Measurements from ENCODE around the gene ZDHHC18.
"Not testable (repeated sequence)": the region's sequence is repeated elsewhere in the genome, so short reads cannot be mapped to it uniquely, and the experiment has no call there.

Gene ZDHHC18

GRCh38 chr1:26791148-26791547 is 35.3 kb upstream of the ZDHHC18 start:
- H3K9me3 ChIP-seq (ENCODE audit: control insufficient read depth in 2 of 2, low read length in 2 of 2) = no peaks in the 10 kb centered on the region
- H3K4me3 ChIP-seq (ENCODE audit: low read length in 2 of 2) = no peak overlapping the region
- peaks cover 10 to 20% of the 10 kb centered on the region in 2 donors for H3K36me3 ChIP-seq (ENCODE audit: control insufficient read depth in 2 of 2, insufficient read depth in 2 of 2, low read length in 2 of 2)
- no peak overlapping the region for H3K27ac ChIP-seq (ENCODE audit: low read depth in 2 of 2, low read length in 2 of 2)
- H3K4me1 ChIP-seq (ENCODE audit: control insufficient read depth in 2 of 2, insufficient read depth in 2 of 2, low read length in 2 of 2) = peaks cover 18 to 23% of the 10 kb centered on the region in 2 donors
- no peak overlapping the region for H3K9ac ChIP-seq (ENCODE audit: low read depth in 1 of 2, low read length in 2 of 2)
- H3K27me3 ChIP-seq (ENCODE audit: control insufficient read depth in 2 of 2, insufficient read depth in 2 of 2, low read length in 2 of 2) = no peaks in the 10 kb centered on the region

GRCh38 chr1:26791626-26792025 is 34.9 kb upstream of the ZDHHC18 start:
- no peak overlapping the region for H3K9ac ChIP-seq (ENCODE audit: low read depth in 1 of 2, low read length in 2 of 2)

GRCh38 chr1:26792924-26793323 is 33.6 kb upstream of the ZDHHC18 start:
- no peak overlapping the region for H3K9ac ChIP-seq (ENCODE audit: low read depth in 1 of 2, low read length in 2 of 2)
- H3K4me1 ChIP-seq (ENCODE audit: control insufficient read depth in 2 of 2, insufficient read depth in 2 of 2, low read length in 2 of 2) = peaks cover 5 to 13% of the 10 kb centered on the region in 2 donors
- no peak overlapping the region for H3K27ac ChIP-seq (ENCODE audit: low read depth in 2 of 2, low read length in 2 of 2)
- no peak overlapping the region for H3K4me3 ChIP-seq (ENCODE audit: low read length in 2 of 2)
- peaks cover 10 to 26% of the 10 kb centered on the region in 2 donors for H3K36me3 ChIP-seq (ENCODE audit: control insufficient read depth in 2 of 2, insufficient read depth in 2 of 2, low read length in 2 of 2)
- no peaks in the 10 kb centered on the region for H3K27me3 ChIP-seq (ENCODE audit: control insufficient read depth in 2 of 2, insufficient read depth in 2 of 2, low read length in 2 of 2)
- H3K9me3 ChIP-seq (ENCODE audit: control insufficient read depth in 2 of 2, low read length in 2 of 2) = no peaks in the 10 kb centered on the region

More at GRCh38 chr1:26791626-26792025, 34.9 kb upstream of the ZDHHC18 start:
- no peak overlapping the region for H3K27ac ChIP-seq (ENCODE audit: low read depth in 2 of 2, low read length in 2 of 2)
- H3K4me1 ChIP-seq (ENCODE audit: control insufficient read depth in 2 of 2, insufficient read depth in 2 of 2, low read length in 2 of 2) = peaks cover 14 to 18% of the 10 kb centered on the region in 2 donors
- H3K4me3 ChIP-seq (ENCODE audit: low read length in 2 of 2) = no peak overlapping the region
- peaks cover 10 to 20% of the 10 kb centered on the region in 2 donors for H3K36me3 ChIP-seq (ENCODE audit: control insufficient read depth in 2 of 2, insufficient read depth in 2 of 2, low read length in 2 of 2)
- H3K27me3 ChIP-seq (ENCODE audit: control insufficient read depth in 2 of 2, insufficient read depth in 2 of 2, low read length in 2 of 2) = no peaks in the 10 kb centered on the region
- H3K9me3 ChIP-seq (ENCODE audit: control insufficient read depth in 2 of 2, low read length in 2 of 2) = no peaks in the 10 kb centered on the region

- Histone ChIP-seq H3K9ac (ENCODE audit: low read depth in 1 of 2, low read length in 2 of 2) (no peak overlapping the region), H3K36me3 (ENCODE audit: control insufficient read depth in 2 of 2, insufficient read depth in 2 of 2, low read length in 2 of 2) (peaks cover 10 to 27% of the 10 kb centered on the region in 2 donors)
Measured at GRCh38 chr1:26794391-26794790, 32.1 kb upstream of the ZDHHC18 start.

GRCh38 chr1:26797627-26798026 is 28.9 kb upstream of the ZDHHC18 start:
- no peak overlapping the region for H3K27ac ChIP-seq (ENCODE audit: low read depth in 2 of 2, low read length in 2 of 2)
- H3K9ac ChIP-seq (ENCODE audit: low read depth in 1 of 2, low read length in 2 of 2) = no peak overlapping the region
- no peak overlapping the region for H3K4me3 ChIP-seq (ENCODE audit: low read length in 2 of 2)
- H3K27me3 ChIP-seq (ENCODE audit: control insufficient read depth in 2 of 2, insufficient read depth in 2 of 2, low read length in 2 of 2) = no peaks in the 10 kb centered on the region
- H3K4me1 ChIP-seq (ENCODE audit: control insufficient read depth in 2 of 2, insufficient read depth in 2 of 2, low read length in 2 of 2) = peaks cover 10 to 11% of the 10 kb centered on the region in 2 donors
- peaks cover 10 to 22% of the 10 kb centered on the region in 2 donors for H3K36me3 ChIP-seq (ENCODE audit: control insufficient read depth in 2 of 2, insufficient read depth in 2 of 2, low read length in 2 of 2)
- H3K9me3 ChIP-seq (ENCODE audit: control insufficient read depth in 2 of 2, low read length in 2 of 2) = no peaks in the 10 kb centered on the region

More at GRCh38 chr1:26794391-26794790, 32.1 kb upstream of the ZDHHC18 start:
- no peaks in the 10 kb centered on the region for H3K27me3 ChIP-seq (ENCODE audit: control insufficient read depth in 2 of 2, insufficient read depth in 2 of 2, low read length in 2 of 2)
- H3K9me3 ChIP-seq (ENCODE audit: control insufficient read depth in 2 of 2, low read length in 2 of 2) = no peaks in the 10 kb centered on the region
- H3K4me3 ChIP-seq (ENCODE audit: low read length in 2 of 2) = no peak overlapping the region
- H3K27ac ChIP-seq (ENCODE audit: low read depth in 2 of 2, low read length in 2 of 2) = no peak overlapping the region
- H3K4me1 ChIP-seq (ENCODE audit: control insufficient read depth in 2 of 2, insufficient read depth in 2 of 2, low read length in 2 of 2) = peaks cover 1 to 3% of the 10 kb centered on the region in 2 donors

- Histone ChIP-seq H3K9me3 (ENCODE audit: control insufficient read depth in 2 of 2, low read length in 2 of 2) (no peaks in the 10 kb centered on the region), H3K4me3 (ENCODE audit: low read length in 2 of 2) (peak overlapping the region in 1 of 2 donors; percentile 23), H3K9ac (ENCODE audit: low read depth in 1 of 2, low read length in 2 of 2) (no peak overlapping the region), H3K27me3 (ENCODE audit: control insufficient read depth in 2 of 2, insufficient read depth in 2 of 2, low read length in 2 of 2) (no peaks in the 10 kb centered on the region), H3K4me1 (ENCODE audit: control insufficient read depth in 2 of 2, insufficient read depth in 2 of 2, low read length in 2 of 2) (peaks cover 10 to 11% of the 10 kb centered on the region in 2 donors), H3K27ac (ENCODE audit: low read depth in 2 of 2, low read length in 2 of 2) (peak overlapping the region; percentile 55 to 57), H3K36me3 (ENCODE audit: control insufficient read depth in 2 of 2, insufficient read depth in 2 of 2, low read length in 2 of 2) (peaks cover 4 to 13% of the 10 kb centered on the region in 2 donors)
Measured at GRCh38 chr1:26799479-26800142, 26.9 kb upstream of the ZDHHC18 start.

- not testable (repeated sequence) for H3K27ac ChIP-seq (ENCODE audit: low read depth in 2 of 2, low read length in 2 of 2); H3K4me3 ChIP-seq (ENCODE audit: low read length in 2 of 2); H3K9ac ChIP-seq (ENCODE audit: low read depth in 1 of 2, low read length in 2 of 2); H3K9me3 ChIP-seq (ENCODE audit: control insufficient read depth in 2 of 2, low read length in 2 of 2); H3K27me3 ChIP-seq (ENCODE audit: control insufficient read depth in 2 of 2, insufficient read depth in 2 of 2, low read length in 2 of 2); H3K36me3 ChIP-seq (ENCODE audit: control insufficient read depth in 2 of 2, insufficient read depth in 2 of 2, low read length in 2 of 2)
- peaks cover 10 to 14% of the 10 kb centered on the region in 2 donors for H3K4me1 ChIP-seq (ENCODE audit: control insufficient read depth in 2 of 2, insufficient read depth in 2 of 2, low read length in 2 of 2)
Measured at GRCh38 chr1:26803932-26804331, 22.6 kb upstream of the ZDHHC18 start.

GRCh38 chr1:26810105-26810504 is 16.4 kb upstream of the ZDHHC18 start:
- not testable (repeated sequence) for H3K9me3 ChIP-seq (ENCODE audit: control insufficient read depth in 2 of 2, low read length in 2 of 2); H3K27me3 ChIP-seq (ENCODE audit: control insufficient read depth in 2 of 2, insufficient read depth in 2 of 2, low read length in 2 of 2); H3K9ac ChIP-seq (ENCODE audit: low read depth in 1 of 2, low read length in 2 of 2); H3K4me1 ChIP-seq (ENCODE audit: control insufficient read depth in 2 of 2, insufficient read depth in 2 of 2, low read length in 2 of 2); H3K27ac ChIP-seq (ENCODE audit: low read depth in 2 of 2, low read length in 2 of 2); H3K4me3 ChIP-seq (ENCODE audit: low read length in 2 of 2); H3K36me3 ChIP-seq (ENCODE audit: control insufficient read depth in 2 of 2, insufficient read depth in 2 of 2, low read length in 2 of 2)

GRCh38 chr1:26811057-26811456 is 15.4 kb upstream of the ZDHHC18 start:
- Histone ChIP-seq H3K27ac (ENCODE audit: low read depth in 2 of 2, low read length in 2 of 2) (no peak overlapping the region), H3K9ac (ENCODE audit: low read depth in 1 of 2, low read length in 2 of 2) (no peak overlapping the region), H3K36me3 (ENCODE audit: control insufficient read depth in 2 of 2, insufficient read depth in 2 of 2, low read length in 2 of 2) (no peaks in the 10 kb centered on the region), H3K4me1 (ENCODE audit: control insufficient read depth in 2 of 2, insufficient read depth in 2 of 2, low read length in 2 of 2) (no peaks in the 10 kb centered on the region), H3K27me3 (ENCODE audit: control insufficient read depth in 2 of 2, insufficient read depth in 2 of 2, low read length in 2 of 2) (no peaks in the 10 kb centered on the region), H3K9me3 (ENCODE audit: control insufficient read depth in 2 of 2, low read length in 2 of 2) (no peaks in the 10 kb centered on the region), H3K4me3 (ENCODE audit: low read length in 2 of 2) (no peak overlapping the region)

- Histone ChIP-seq H3K27me3 (ENCODE audit: control insufficient read depth in 2 of 2, insufficient read depth in 2 of 2, low read length in 2 of 2) (no peaks in the 10 kb centered on the region), H3K4me1 (ENCODE audit: control insufficient read depth in 2 of 2, insufficient read depth in 2 of 2, low read length in 2 of 2) (no peaks in the 10 kb centered on the region), H3K9me3 (ENCODE audit: control insufficient read depth in 2 of 2, low read length in 2 of 2) (no peaks in the 10 kb centered on the region), H3K4me3 (ENCODE audit: low read length in 2 of 2) (no peak overlapping the region), H3K9ac (ENCODE audit: low read depth in 1 of 2, low read length in 2 of 2) (no peak overlapping the region), H3K27ac (ENCODE audit: low read depth in 2 of 2, low read length in 2 of 2) (no peak overlapping the region), H3K36me3 (ENCODE audit: control insufficient read depth in 2 of 2, insufficient read depth in 2 of 2, low read length in 2 of 2) (no peaks in the 10 kb centered on the region)
Measured at GRCh38 chr1:26811708-26812107, 14.8 kb upstream of the ZDHHC18 start.
